ENCODE measurements around the gene MAGOHB. TPM values are rescaled to one million over a fixed set of nuclear protein-coding genes. Genes with fewer than 3 reads are reported as not detected.

The MAGOHB gene
- total RNA-seq, 1 experiment from 2014 or later = 72.0 TPM

DNA sequence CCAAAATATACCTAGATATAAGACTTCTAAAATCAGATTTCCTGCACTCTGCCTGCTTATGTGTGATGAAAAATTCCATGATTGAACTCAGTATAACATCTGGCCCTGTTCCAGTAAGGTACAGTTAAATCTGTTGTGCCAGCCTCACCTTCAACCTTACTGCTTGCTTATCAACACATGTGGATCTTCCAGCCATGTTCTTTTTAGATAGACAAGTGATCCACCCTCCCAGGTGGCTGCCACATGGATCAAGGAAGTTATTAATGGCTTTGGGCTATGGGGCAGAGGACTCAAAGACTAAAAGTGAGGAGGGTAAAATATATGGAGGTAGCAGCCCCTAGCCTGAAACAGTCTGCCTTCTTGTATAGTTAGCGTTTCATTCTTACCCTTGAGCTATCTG is 25.3 kb upstream of the MAGOHB start:
- BruUV-seq (replicated peaks) = no TSS peak
- no peaks in the 10 kb centered on the region for H3K36me3 ChIP-seq (ENCODE audit: insufficient read depth, low read length, poor library complexity, severe bottlenecking)
- H3K27ac ChIP-seq (ENCODE audit: low read depth, low read length, poor library complexity, severe bottlenecking) = no peak overlapping the region
- no peaks in the 10 kb centered on the region for H3K4me1 ChIP-seq (ENCODE audit: insufficient read depth, low read length, poor library complexity, severe bottlenecking)
- H3K9me3 ChIP-seq (ENCODE audit: low read depth, low read length, poor library complexity, severe bottlenecking) = no peaks in the 10 kb centered on the region
- H3K27me3 ChIP-seq (replicated peaks; ENCODE audit: insufficient read depth, low read depth, low read length, poor library complexity) = peaks cover 3% of the 10 kb centered on the region
- no peak for DNase-seq (ENCODE audit: low spot score)
- no peak overlapping the region for H3K4me3 ChIP-seq (ENCODE audit: low read depth, low read length, poor library complexity, severe bottlenecking)
- no peak for TF ChIP-seq CTCF (conservative IDR thresholded peaks at IDR 0.05; ENCODE audit: low read depth, low read length)
- no peak for TF ChIP-seq EZH2 (IDR thresholded peaks at IDR 0.05; ENCODE audit: borderline replicate concordance, low read depth, low read length, poor library complexity, severe bottlenecking)
- POLR2A ChIA-PET (ENCODE audit: low non-redundant PET) = no interaction called here
- intact Hi-C loops (cut with micrococcal nuclease; ENCODE audit: unreplicated experiment) = no loop called here
- CTCF ChIA-PET = no interaction called here

DNA sequence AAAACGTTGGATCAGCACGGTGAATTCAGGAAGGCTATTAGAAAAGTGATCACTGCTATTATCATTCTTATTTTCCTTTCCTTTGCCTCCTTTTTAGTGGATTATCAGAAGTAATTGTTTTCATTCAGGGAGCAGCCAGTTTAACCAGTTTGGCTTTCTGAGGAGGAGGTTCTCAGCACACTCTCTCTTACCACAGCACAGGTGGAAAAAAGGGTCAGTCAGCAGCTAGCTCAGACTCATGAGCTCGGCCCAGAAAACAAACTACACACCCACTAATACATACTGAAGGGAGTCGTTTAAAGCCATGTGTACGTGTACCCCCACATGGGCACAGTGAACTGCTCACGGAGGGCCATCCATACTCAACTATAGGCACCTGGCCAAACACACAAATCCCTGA is 23.2 kb upstream of the MAGOHB start:
- Histone ChIP-seq H3K4me3 (ENCODE audit: low read depth, low read length, poor library complexity, severe bottlenecking) (no peak overlapping the region), H3K4me1 (ENCODE audit: insufficient read depth, low read length, poor library complexity, severe bottlenecking) (no peaks in the 10 kb centered on the region), H3K27me3 (replicated peaks; ENCODE audit: insufficient read depth, low read depth, low read length, poor library complexity) (peaks cover 3% of the 10 kb centered on the region), H3K9me3 (ENCODE audit: low read depth, low read length, poor library complexity, severe bottlenecking) (no peaks in the 10 kb centered on the region), H3K36me3 (ENCODE audit: insufficient read depth, low read length, poor library complexity, severe bottlenecking) (no peaks in the 10 kb centered on the region), H3K27ac (ENCODE audit: low read depth, low read length, poor library complexity, severe bottlenecking) (no peak overlapping the region)
- TF ChIP-seq EZH2 (IDR thresholded peaks at IDR 0.05; ENCODE audit: borderline replicate concordance, low read depth, low read length, poor library complexity, severe bottlenecking) (no peak), CTCF (conservative IDR thresholded peaks at IDR 0.05; ENCODE audit: low read depth, low read length) (no peak)
- no TSS peak for BruUV-seq (replicated peaks)
- intact Hi-C loops (cut with micrococcal nuclease; ENCODE audit: unreplicated experiment) = no loop called here
- DNase-seq (ENCODE audit: low spot score) = no peak
- CTCF ChIA-PET = no interaction called here
- POLR2A ChIA-PET (ENCODE audit: low non-redundant PET) = no interaction called here

GRCh38 chr12:10636124-10636523 is 22.7 kb upstream of the MAGOHB start:
- POLR2A ChIA-PET (ENCODE audit: low non-redundant PET) = no interaction called here

More at GRCh38 chr12:10636124-10636523, 22.7 kb upstream of the MAGOHB start:
- peaks cover 3% of the 10 kb centered on the region for H3K27me3 ChIP-seq (replicated peaks; ENCODE audit: insufficient read depth, low read depth, low read length, poor library complexity)
- no peak overlapping the region for H3K4me3 ChIP-seq (ENCODE audit: low read depth, low read length, poor library complexity, severe bottlenecking)
- H3K9me3 ChIP-seq (ENCODE audit: low read depth, low read length, poor library complexity, severe bottlenecking) = no peaks in the 10 kb centered on the region
- intact Hi-C loops (cut with micrococcal nuclease; ENCODE audit: unreplicated experiment) = no loop called here
- no peaks in the 10 kb centered on the region for H3K36me3 ChIP-seq (ENCODE audit: insufficient read depth, low read length, poor library complexity, severe bottlenecking)
- no peak overlapping the region for H3K27ac ChIP-seq (ENCODE audit: low read depth, low read length, poor library complexity, severe bottlenecking)
- H3K4me1 ChIP-seq (ENCODE audit: insufficient read depth, low read length, poor library complexity, severe bottlenecking) = no peaks in the 10 kb centered on the region
- BruUV-seq (replicated peaks) = no TSS peak
- TF ChIP-seq CTCF (conservative IDR thresholded peaks at IDR 0.05; ENCODE audit: low read depth, low read length) (no peak), EZH2 (IDR thresholded peaks at IDR 0.05; ENCODE audit: borderline replicate concordance, low read depth, low read length, poor library complexity, severe bottlenecking) (no peak)
- no peak for DNase-seq (ENCODE audit: low spot score)
- CTCF ChIA-PET = no interaction called here
